PC-3 (cell line): ENCODE results near the gene DENND2A. TPM values are rescaled to one million over a fixed set of nuclear protein-coding genes. Genes with fewer than 3 reads are reported as not detected.

Source experiments
- ATAC-seq: fragments of 200-7000 bp; cut with Tn5 transposase; 2 replicates; pipeline ENCODE4 v1.9.1; 2020; ENCODE audit warnings: mild to moderate bottlenecking, moderate library complexity
- BruUV-seq: library from RNA; stranded (reverse); fragments of 400-500 nt; replicated peaks from 2 replicates; lab custom pipeline; 2021; lab: Mats Ljungman, UMichigan
- CTCF ChIA-PET: fragments of 300-600 bp; sonication (Branson Sonifier 250); formaldehyde crosslinking; loops from one replicate; lab custom pipeline; 2022; ENCODE audit warnings: antibody characterized with exemption; lab: Charles Lee
- POLR2A ChIA-PET: fragments of 300-600 bp; sonication (Branson Sonifier 250); formaldehyde crosslinking; loops from one replicate; lab custom pipeline; 2022; ENCODE audit warnings: antibody characterized with exemption; ENCODE audit not compliant: unreplicated experiment; lab: Charles Lee
- DNase-seq: peaks from one replicate; pipeline ENCODE4 v3.0.0-alpha.2; 2015
- H2AFZ ChIP-seq: fragments of 300-600 bp; sonication (generic); 2 replicates; pipeline ENCODE4 v1.6.0; 2016; ENCODE audit warnings: antibody characterized with exemption, low read length
- H3F3A ChIP-seq: fragments of 300-600 bp; sonication (generic); one replicate; pipeline ENCODE4 v1.6.0; 2017; ENCODE audit warnings: antibody characterized with exemption, low read length, control low read depth, mild to moderate bottlenecking; ENCODE audit not compliant: unreplicated experiment
- H3K27ac ChIP-seq: fragments of 300-600 bp; sonication (generic); 2 replicates; pipeline ENCODE4 v1.5.1; 2016; ENCODE audit warnings: mild to moderate bottlenecking, low read length
- H3K27me3 ChIP-seq: fragments of 300-600 bp; sonication (generic); 2 replicates; pipeline ENCODE4 v1.6.1; 2016; ENCODE audit warnings: low read length, mixed read lengths
- H3K36me3 ChIP-seq: fragments of 300-600 bp; sonication (generic); 2 replicates; pipeline ENCODE4 v1.6.1; 2016; ENCODE audit warnings: low read depth, mixed run types, low read length, mixed read lengths
- H3K4me1 ChIP-seq: fragments of 300-600 bp; sonication (generic); 2 replicates; pipeline ENCODE4 v1.5.1; 2016; ENCODE audit warnings: low read length; ENCODE audit not compliant: insufficient read depth
- H3K4me2 ChIP-seq: fragments of 300-600 bp; sonication (generic); 2 replicates; pipeline ENCODE4 v1.6.0; 2016; ENCODE audit warnings: low read length
- H3K4me3 ChIP-seq: fragments of 300-600 bp; sonication (generic); 2 replicates; pipeline ENCODE4 v1.5.1; 2016; ENCODE audit warnings: mild to moderate bottlenecking, low read length, mixed read lengths
- H3K79me2 ChIP-seq: fragments of 300-600 bp; sonication (generic); 2 replicates; pipeline ENCODE4 v1.6.1; 2017; ENCODE audit warnings: low read length, mixed read lengths
- H3K9ac ChIP-seq: fragments of 300-600 bp; sonication (generic); 2 replicates; pipeline ENCODE4 v1.6.0; 2016; ENCODE audit warnings: mild to moderate bottlenecking, low read length
- H3K9me2 ChIP-seq: fragments of 300-600 bp; sonication (generic); replicated peaks from 2 replicates; pipeline ENCODE4 v1.6.1; 2016; ENCODE audit warnings: mixed run types, low read length, mixed read lengths
- H3K9me3 ChIP-seq: fragments of 300-600 bp; sonication (generic); 2 replicates; pipeline ENCODE4 v1.6.1; 2016; ENCODE audit warnings: low read length, mixed read lengths
- H4K20me1 ChIP-seq: fragments of 300-600 bp; sonication (generic); 2 replicates; pipeline ENCODE4 v1.6.1; 2016; ENCODE audit warnings: low read length, mixed read lengths
- EZH2 ChIP-seq: fragments of 300-600 bp; sonication (generic); IDR thresholded peaks from one replicate; pipeline ENCODE4 v1.6.1; 2017; ENCODE audit warnings: antibody characterized with exemption, mild to moderate bottlenecking, low read length; ENCODE audit not compliant: unreplicated experiment
- EZH2phosphoT487 ChIP-seq: fragments of 300-600 bp; sonication (generic); IDR thresholded peaks from 2 replicates; pipeline ENCODE4 v1.6.1; 2018; ENCODE audit warnings: mild to moderate bottlenecking, antibody characterized with exemption, low read length, borderline replicate concordance
- intact Hi-C: fragments of 100-400 bp; cut with micrococcal nuclease; formaldehyde crosslinking; loops from 2 replicates; pipeline ENCODE4 v1.9.0; 2023
- total RNA-seq: library from RNA; depleted of rRNA; stranded (reverse); fragments of >200 nt; gene quantifications from 2 replicates; pipeline ENCODE4 v1.2.3, GENCODE V29; 2014
- TF ChIP-seq, protein P1 (sequence below): fragments of 300-600 bp; sonication (generic); conservative IDR thresholded peaks from 2 replicates; pipeline ENCODE4 v1.5.1; 2017; ENCODE audit warnings: antibody characterized with exemption, low read depth, mild to moderate bottlenecking, low read length

DENND2A gene
- total RNA-seq, 1 experiment from 2014 or later, result 8.9 TPM

DNA sequence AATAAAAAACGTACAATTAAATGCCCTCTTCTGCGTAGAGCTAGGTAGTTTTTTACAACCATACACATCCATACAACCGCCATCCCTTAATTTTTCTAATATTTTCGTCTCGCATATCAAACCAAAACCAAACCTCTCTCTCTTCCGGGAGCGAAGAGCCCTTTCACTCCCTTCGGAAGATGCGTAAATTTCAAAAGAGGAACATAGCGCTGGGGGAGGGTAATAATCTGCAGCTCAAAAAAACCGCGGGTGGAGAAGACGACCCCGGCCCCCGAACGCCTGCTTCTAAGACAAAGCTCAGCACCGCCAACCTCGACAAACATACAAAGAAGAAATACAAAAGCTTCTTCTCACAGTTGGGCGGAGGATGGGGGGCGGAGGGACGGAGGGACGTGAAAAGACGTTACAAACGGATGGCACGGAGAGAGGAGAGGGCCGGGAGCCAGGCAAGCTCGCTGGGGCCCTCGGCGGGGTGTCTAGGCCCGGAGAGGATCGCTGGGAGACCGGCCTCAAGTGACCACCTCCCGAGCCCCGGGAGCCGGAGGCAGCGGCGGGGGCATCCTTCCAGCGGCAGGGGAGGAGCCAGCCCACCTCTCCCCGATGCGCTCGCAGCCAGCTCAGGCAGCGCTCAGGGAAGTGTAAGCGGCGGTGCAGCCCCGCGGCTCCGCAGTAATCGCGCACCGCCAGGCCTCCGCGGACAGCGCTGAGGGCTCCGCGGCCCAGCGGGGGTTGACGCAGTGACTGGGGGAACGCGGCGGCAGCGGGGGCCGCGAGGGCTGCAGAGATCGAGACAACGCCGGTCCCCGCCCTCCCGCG, 162.2 kb downstream of the DENND2A start:
- Histone ChIP-seq H3K79me2 (peaks cover 57% of the 10 kb centered on the region), H3F3A (no peaks in the 10 kb centered on the region), H3K4me3 (peak overlapping the region; percentile 99), H3K36me3 (no peaks in the 10 kb centered on the region), H3K9me3 (no peaks in the 10 kb centered on the region), H4K20me1 (peaks cover 14% of the 10 kb centered on the region), H3K4me2 (peak overlapping the region; percentile 94), H3K27ac (peak overlapping the region; percentile 58), H2AFZ (peak overlapping the region; percentile 89), H3K4me1 (no peaks in the 10 kb centered on the region; the same call in 1 of the 2 replicates), H3K9ac (peak overlapping the region; percentile 81), H3K9me2 (no peaks in the 10 kb centered on the region), H3K27me3 (no peaks in the 10 kb centered on the region)
- POLR2A ChIA-PET, result no interaction called here
- intact Hi-C loops, result loop anchor here (5.0 kb wide), 1 partner anchor 76 kb away; the partner anchor contains the start of gene RAB19
- TF ChIP-seq EZH2, result no peak
- TF ChIP-seq, protein P1, sequence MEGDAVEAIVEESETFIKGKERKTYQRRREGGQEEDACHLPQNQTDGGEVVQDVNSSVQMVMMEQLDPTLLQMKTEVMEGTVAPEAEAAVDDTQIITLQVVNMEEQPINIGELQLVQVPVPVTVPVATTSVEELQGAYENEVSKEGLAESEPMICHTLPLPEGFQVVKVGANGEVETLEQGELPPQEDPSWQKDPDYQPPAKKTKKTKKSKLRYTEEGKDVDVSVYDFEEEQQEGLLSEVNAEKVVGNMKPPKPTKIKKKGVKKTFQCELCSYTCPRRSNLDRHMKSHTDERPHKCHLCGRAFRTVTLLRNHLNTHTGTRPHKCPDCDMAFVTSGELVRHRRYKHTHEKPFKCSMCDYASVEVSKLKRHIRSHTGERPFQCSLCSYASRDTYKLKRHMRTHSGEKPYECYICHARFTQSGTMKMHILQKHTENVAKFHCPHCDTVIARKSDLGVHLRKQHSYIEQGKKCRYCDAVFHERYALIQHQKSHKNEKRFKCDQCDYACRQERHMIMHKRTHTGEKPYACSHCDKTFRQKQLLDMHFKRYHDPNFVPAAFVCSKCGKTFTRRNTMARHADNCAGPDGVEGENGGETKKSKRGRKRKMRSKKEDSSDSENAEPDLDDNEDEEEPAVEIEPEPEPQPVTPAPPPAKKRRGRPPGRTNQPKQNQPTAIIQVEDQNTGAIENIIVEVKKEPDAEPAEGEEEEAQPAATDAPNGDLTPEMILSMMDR, result no peak
- no peak for TF ChIP-seq EZH2phosphoT487
- ATAC-seq (peak; percentile 37), DNase-seq (peak; percentile 25)
- CTCF ChIA-PET, result no interaction called here
- no TSS peak for BruUV-seq

DNA sequence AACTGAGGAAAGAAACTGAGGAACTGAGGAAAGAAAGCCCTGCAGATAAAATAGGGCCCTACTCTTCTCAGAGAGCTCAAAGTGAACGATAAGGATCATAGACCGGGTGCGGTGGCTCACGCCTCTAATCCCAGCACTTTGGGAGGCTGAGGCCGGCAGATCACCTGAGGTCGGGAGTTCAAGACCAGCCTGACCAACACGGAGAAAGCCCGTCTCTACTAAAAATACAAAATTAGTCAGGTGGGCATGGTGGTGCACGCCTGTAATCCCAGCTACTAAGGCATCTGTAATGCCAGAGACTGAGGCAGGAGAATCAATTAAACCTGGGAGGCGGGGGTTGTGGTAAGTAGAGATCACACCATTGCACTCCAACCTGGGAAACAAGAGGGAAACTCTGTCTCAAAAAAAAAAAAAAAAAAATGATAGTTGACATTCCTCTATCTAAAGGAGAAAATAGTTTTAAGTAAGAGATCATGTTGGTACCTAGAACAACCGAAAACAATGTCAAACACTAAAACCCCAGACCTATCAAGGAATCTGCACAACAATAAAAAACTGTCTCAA, 163.8 kb downstream of the DENND2A start:
- DNase-seq (no peak), ATAC-seq (no peak)
- H3K4me3 ChIP-seq, result peak overlapping the region; percentile 99; the same call in 1 of the 2 replicates
- ChIA-PET POLR2A (interaction anchor here (0.6 kb wide), 1 partner anchor 21 kb away, joined by 7 read pairs; no protein-coding TSS in a partner anchor), CTCF (interaction anchor here (0.6 to 0.7 kb wide), 2 partner anchors 38 to 1983 kb away, joined by 3 to 6 read pairs; no protein-coding TSS in a partner anchor)
- H3K4me2 ChIP-seq, result peak overlapping the region; percentile 94
- no peaks in the 10 kb centered on the region for H3F3A ChIP-seq
- no TSS peak for BruUV-seq
- peaks cover 73% of the 10 kb centered on the region for H3K79me2 ChIP-seq
- no peaks in the 10 kb centered on the region for H3K36me3 ChIP-seq
- H3K9me2 ChIP-seq, result no peaks in the 10 kb centered on the region
- no peaks in the 10 kb centered on the region; the same call in 1 of the 2 replicates for H3K4me1 ChIP-seq
- intact Hi-C loops, result loop anchor here (5.0 kb wide), 1 partner anchor 74 kb away; the partner anchor contains the start of gene RAB19
- H3K27me3 ChIP-seq, result no peaks in the 10 kb centered on the region
- H4K20me1 ChIP-seq, result peaks cover 14% of the 10 kb centered on the region
- H3K9ac ChIP-seq, result no peak overlapping the region
- H3K27ac ChIP-seq, result no peak overlapping the region
- H3K9me3 ChIP-seq, result no peaks in the 10 kb centered on the region
- TF ChIP-seq EZH2 (no peak), EZH2phosphoT487 (no peak)
- TF ChIP-seq, protein P1, result no peak
- no peak overlapping the region for H2AFZ ChIP-seq
